Memory B cell (primary cell): ENCODE measurements around the gene GMEB1.
"Not testable (repeated sequence)": the region's sequence is repeated elsewhere in the genome, so short reads cannot be mapped to it uniquely, and the experiment has no call there.

Experiments used
- ATAC-seq: fragments of 150-1000 bp; cut with Tn5 transposase; 2 replicates; pipeline ENCODE4 v1.10.0; 2021; ENCODE audit warnings: low read depth, mild to moderate bottlenecking, moderate library complexity
- DNase-seq, 2 donors: peaks; one replicate each; pipeline ENCODE4 v3.0.0; 2022; ENCODE audit warnings: low spot score in 2 of 2
- H3K27ac Mint-ChIP-seq: one replicate; pipeline ENCODE4 v1.8.0; 2022; ENCODE audit warnings: mild to moderate bottlenecking, moderate library complexity, mixed read lengths
- H3K27me3 Mint-ChIP-seq: one replicate; pipeline ENCODE4 v1.8.0; 2022; ENCODE audit warnings: mixed read lengths
- H3K36me3 Mint-ChIP-seq: one replicate; pipeline ENCODE4 v1.8.0; 2022; ENCODE audit warnings: mild to moderate bottlenecking, mixed read lengths
- H3K4me1 Mint-ChIP-seq: one replicate; pipeline ENCODE4 v1.8.0; 2022; ENCODE audit warnings: mixed read lengths
- H3K4me3 Mint-ChIP-seq: one replicate; pipeline ENCODE4 v1.8.0; 2022; ENCODE audit warnings: mild to moderate bottlenecking, moderate library complexity, mixed read lengths
- H3K9me3 Mint-ChIP-seq: one replicate; pipeline ENCODE4 v1.8.0; 2022; ENCODE audit warnings: mixed read lengths

The GMEB1 gene

DNA sequence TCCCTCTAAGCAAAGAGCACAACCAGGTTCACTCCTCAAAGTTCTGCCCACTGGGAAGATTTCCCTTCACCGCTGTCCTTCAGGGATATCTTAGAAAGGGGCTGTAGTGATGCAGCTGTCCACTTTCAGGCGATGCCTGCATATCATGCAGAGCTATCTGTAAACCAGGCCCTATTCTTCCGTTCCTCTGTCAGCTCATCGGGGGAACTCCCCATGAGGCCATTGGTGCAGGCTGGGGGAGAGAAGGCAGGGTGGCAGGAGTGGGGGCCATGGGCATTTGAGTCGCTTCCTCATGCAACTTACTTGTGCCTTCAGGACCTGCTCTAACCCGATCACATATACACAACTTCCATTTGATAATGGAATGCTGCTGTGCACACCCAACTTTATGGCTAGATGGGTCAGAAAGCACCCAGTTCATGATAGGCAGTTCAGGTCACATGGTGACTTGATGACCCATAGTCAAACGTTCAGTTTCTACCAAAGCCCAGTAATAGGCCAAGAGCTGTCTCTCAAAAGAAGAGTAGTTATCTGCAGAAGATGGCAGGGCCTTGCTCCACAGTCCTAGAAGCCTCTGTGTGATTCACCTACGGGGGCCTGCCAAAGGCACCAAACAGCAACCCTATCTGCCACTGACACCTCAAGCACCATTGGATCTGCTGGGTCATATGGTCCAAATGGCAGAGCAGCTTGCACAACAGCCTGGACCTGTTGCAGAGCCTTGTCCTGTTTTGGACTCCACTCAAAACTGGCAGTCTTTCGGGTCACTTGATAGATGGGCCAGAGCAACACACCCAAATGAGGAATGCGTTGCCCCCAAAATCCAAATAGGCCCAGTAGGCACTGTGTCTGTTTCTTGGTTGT, 12.9 kb upstream of the GMEB1 start:
- not testable (repeated sequence) for H3K27me3 Mint-ChIP-seq, H3K9me3 Mint-ChIP-seq, H3K4me1 Mint-ChIP-seq, H3K27ac Mint-ChIP-seq, ATAC-seq, DNase-seq, H3K4me3 Mint-ChIP-seq, H3K36me3 Mint-ChIP-seq

DNA sequence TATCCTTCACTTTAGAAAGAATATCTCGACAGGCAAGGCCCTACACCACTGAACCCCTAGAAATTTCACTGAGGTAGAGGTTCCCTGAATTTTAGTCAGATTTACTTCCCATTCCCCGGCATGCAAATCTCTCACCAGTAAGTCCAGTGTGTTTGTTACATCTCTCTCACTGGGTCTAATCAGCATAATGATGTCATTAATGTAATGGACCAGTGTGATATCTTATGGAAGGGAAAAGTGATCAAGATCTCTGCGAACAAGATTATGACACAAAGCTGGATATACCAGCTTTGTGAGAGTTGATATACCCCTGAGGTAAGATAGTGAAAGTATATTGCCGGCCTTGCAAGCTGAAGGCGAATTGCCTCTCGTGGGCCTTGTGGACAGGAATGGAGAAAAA, 12.2 kb upstream of the GMEB1 start:
- ATAC-seq: no peak
- H3K9me3 Mint-ChIP-seq: no peaks in the 10 kb centered on the region

DNA sequence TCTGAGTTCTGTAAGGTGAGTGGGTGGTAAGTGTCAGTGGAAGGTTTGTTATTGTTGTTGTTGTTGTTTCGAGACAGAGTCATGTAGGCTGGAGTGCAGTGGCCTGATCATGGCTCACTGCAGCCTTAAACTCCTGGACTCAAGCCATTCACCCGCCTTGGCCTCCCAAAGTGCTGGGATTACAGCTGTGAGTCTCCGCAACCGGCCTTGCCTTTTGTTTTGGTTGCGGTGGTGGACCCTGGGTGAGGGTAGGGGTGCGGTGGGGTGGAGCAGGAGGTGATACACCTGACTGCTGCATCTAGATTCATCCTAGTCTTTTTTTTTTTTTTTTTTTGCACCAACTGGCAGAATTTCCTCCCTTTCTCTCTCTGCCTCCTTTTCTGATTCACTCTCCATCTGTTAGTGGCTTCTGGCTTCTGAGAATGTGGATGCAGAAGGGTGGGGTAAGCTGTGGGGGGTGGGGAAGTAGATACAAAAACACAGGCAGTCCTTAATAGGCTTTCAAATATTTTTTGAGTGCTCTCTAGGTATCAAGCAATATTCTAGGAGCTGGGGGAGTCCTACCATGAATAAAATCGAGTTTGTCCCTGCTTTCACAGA, 4.6 kb upstream of the GMEB1 start:
- DNase-seq (no peak), ATAC-seq (no peak)
- Mint-ChIP-seq H3K36me3 (no peaks in the 10 kb centered on the region), H3K27ac (peak overlapping the region; percentile 70), H3K9me3 (no peaks in the 10 kb centered on the region), H3K4me1 (peaks cover 9% of the 10 kb centered on the region), H3K27me3 (no peaks in the 10 kb centered on the region), H3K4me3 (no peak overlapping the region)

More for the DNA sequence above, 12.2 kb upstream of the GMEB1 start:
- no peak for DNase-seq
- H3K36me3 Mint-ChIP-seq: no peaks in the 10 kb centered on the region
- H3K27me3 Mint-ChIP-seq: no peaks in the 10 kb centered on the region
- H3K4me3 Mint-ChIP-seq: no peak overlapping the region
- H3K4me1 Mint-ChIP-seq: no peaks in the 10 kb centered on the region
- H3K27ac Mint-ChIP-seq: no peak overlapping the region

- Mint-ChIP-seq H3K9me3 (no peaks in the 10 kb centered on the region), H3K27ac (no peak overlapping the region), H3K4me1 (peaks cover 9% of the 10 kb centered on the region), H3K27me3 (no peaks in the 10 kb centered on the region), H3K4me3 (peak overlapping the region; percentile 51), H3K36me3 (no peaks in the 10 kb centered on the region)
- DNase-seq: no peak
- no peak for ATAC-seq
These were observed 1.8 kb upstream of the GMEB1 start for GRCh38 chr1:28666806-28667205.

DNA sequence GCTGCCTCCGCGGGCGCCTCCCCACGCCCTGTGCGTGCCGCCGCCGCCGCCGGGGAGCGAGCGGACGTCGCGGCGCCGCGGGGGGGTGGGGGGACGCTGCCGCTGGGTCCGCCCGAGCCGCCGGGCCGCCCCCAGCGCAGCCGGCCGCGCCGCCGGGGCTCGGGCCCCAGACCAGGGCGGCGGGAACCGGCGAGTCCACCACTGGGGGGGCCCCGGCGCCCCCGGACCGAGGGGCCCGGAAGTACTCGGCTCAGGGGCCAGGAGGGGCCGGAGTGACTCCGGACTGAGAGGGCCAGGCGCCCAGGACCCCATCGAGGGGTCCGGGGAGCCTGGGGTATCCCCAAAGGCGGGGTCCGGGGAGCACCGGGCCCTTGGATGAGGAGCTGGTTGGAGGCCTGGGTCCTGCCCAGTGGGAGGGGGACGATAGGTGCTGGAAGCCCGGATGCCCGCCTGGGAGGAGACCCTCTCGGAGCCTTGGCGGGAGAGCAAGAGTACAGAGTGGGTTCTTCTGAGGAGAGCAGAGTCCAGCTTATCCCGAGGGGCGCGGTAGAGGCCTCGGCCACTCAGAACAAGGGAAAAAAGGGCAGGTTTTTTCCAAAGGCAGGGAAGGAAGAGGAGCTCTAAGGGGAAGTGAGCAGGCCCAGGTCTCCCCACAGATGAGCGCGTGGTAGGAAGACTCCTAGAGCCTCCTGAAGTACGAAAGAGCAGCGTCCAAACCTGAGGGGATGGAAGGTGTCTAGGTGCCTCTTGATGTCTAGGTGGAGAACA, 556 bp downstream of the GMEB1 start:
- no peaks in the 10 kb centered on the region for H3K27me3 Mint-ChIP-seq
- no peaks in the 10 kb centered on the region for H3K36me3 Mint-ChIP-seq
- peak overlapping the region; percentile 96 for H3K27ac Mint-ChIP-seq
- peak; percentile 48 to 62 for DNase-seq
- no peaks in the 10 kb centered on the region for H3K9me3 Mint-ChIP-seq
- peak overlapping the region; percentile 92 for H3K4me3 Mint-ChIP-seq
- ATAC-seq: peak; percentile 73
- peaks cover 9% of the 10 kb centered on the region for H3K4me1 Mint-ChIP-seq

GRCh38 chr1:28671254-28671780, 2.7 kb downstream of the GMEB1 start:
- no peak overlapping the region for H3K27ac Mint-ChIP-seq

DNA sequence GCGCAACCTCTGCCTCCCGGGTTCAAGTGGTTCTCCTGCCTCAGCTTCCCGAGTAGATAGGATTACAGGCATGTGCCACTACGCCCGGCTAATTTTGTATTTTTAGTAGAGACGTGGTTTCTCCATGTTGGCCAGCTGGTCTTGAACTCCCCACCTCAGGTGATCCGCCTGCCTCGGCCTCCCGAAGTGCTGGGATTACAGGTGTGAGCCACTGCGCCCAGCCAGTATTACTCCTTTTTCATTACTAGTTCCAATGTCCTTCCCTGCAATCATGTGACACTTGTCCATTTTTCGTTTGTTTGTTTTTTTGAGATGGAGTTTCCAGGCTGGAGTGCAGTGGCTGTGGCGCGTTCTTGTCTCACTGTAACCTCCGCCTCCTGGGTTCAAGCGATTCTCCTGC, 4.4 kb downstream of the GMEB1 start:
- DNase-seq, H3K27ac Mint-ChIP-seq, H3K4me1 Mint-ChIP-seq, H3K4me3 Mint-ChIP-seq, H3K27me3 Mint-ChIP-seq, H3K36me3 Mint-ChIP-seq, ATAC-seq, H3K9me3 Mint-ChIP-seq: not testable (repeated sequence)

More at GRCh38 chr1:28671254-28671780, 2.7 kb downstream of the GMEB1 start:
- Mint-ChIP-seq H3K4me3 (no peak overlapping the region), H3K9me3 (no peaks in the 10 kb centered on the region), H3K36me3 (peaks cover 4% of the 10 kb centered on the region), H3K27me3 (no peaks in the 10 kb centered on the region), H3K4me1 (peaks cover 8% of the 10 kb centered on the region)
- DNase-seq: no peak
- no peak for ATAC-seq

DNA sequence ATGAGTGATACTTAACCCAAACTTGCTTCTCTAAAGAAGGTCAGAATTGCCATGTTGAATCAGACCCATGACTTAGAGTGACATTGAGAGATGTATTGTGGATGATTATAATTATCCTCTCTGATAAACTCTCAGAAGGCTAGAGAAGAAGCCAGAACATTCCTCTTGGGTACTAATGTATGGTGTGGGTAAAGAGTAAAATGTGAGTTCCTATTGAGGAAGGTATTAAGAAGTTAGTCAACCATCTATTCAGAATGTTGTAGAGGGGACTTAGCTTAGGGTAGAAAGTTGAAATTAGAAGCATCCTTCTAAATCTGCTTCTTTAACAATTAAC, 7.3 kb downstream of the GMEB1 start:
- no peak overlapping the region for H3K4me3 Mint-ChIP-seq
- ATAC-seq (no peak), DNase-seq (no peak)
- no peaks in the 10 kb centered on the region for H3K9me3 Mint-ChIP-seq
- peaks cover 4% of the 10 kb centered on the region for H3K36me3 Mint-ChIP-seq
- H3K27ac Mint-ChIP-seq: no peak overlapping the region
- H3K4me1 Mint-ChIP-seq: peaks cover 3% of the 10 kb centered on the region
- no peaks in the 10 kb centered on the region for H3K27me3 Mint-ChIP-seq

DNA sequence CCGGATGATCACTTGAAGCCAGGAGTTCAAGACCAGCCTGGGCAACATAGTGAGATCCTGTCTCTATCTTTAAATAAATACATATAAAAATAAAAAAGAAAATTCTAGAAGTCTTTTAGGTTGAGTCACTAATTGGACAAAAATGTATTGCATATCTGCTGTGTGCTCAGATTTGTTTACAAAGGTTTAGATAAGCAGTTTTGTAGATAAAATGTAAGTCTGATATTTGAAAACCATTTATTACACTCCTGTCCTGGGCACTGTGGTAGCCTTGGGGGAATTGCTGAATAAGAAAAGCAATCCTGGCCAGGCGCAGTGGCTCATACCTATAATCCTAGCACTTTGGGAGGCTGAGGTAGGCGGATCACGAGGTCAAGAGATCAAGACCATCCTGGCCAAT, 11.6 kb downstream of the GMEB1 start:
- H3K36me3 Mint-ChIP-seq: peaks cover 15% of the 10 kb centered on the region
- no peak for ATAC-seq
- no peaks in the 10 kb centered on the region for H3K9me3 Mint-ChIP-seq
- H3K4me3 Mint-ChIP-seq: no peak overlapping the region
- DNase-seq: no peak
- H3K27me3 Mint-ChIP-seq: no peaks in the 10 kb centered on the region
- H3K4me1 Mint-ChIP-seq: peaks cover 7% of the 10 kb centered on the region
- H3K27ac Mint-ChIP-seq: no peak overlapping the region

DNA sequence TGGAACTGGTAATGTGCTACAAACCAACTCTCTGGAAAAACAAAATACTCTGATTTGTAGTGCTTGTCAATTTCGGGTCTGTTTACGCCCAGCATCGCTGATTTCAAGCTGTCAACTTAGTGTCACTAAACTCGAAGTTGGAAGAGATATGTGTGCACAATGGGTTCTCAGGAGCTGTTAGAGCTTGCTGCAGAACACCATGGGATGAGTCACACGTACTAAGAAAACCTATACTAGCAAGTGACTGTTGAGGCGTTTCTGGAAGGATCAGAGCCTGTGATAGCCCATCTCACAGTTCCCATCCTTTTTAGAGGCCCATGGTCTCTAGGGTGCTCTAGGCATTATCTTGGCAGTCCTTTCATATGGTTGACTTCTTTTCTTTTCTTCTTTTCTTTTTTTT, 14.3 kb downstream of the GMEB1 start:
- peaks cover 7% of the 10 kb centered on the region for H3K4me1 Mint-ChIP-seq
- no peaks in the 10 kb centered on the region for H3K9me3 Mint-ChIP-seq
- no peaks in the 10 kb centered on the region for H3K27me3 Mint-ChIP-seq
- ATAC-seq (no peak), DNase-seq (no peak)
- peaks cover 16% of the 10 kb centered on the region for H3K36me3 Mint-ChIP-seq
- H3K4me3 Mint-ChIP-seq: no peak overlapping the region
- H3K27ac Mint-ChIP-seq: no peak overlapping the region

DNA sequence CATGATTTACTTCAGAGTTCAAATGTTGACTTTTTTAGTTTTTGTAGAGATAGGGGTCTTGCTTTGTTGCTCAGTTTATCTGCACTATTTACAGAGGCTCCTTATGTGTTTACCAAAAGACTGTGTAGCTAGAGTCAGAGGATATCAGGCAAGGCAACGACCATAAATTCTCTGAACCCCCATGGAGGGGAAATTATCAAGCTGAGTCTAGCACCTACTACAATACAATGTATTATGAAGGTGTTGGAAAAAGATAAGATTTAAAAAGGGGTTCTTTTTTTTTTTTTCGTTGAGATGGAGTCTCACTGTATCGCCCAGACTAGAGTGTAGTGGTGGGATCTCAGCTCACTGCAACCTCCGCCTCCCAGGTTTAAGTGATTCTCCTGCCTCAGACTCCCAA, 16.4 kb downstream of the GMEB1 start:
- Mint-ChIP-seq H3K4me1 (peaks cover 7% of the 10 kb centered on the region), H3K27me3 (no peaks in the 10 kb centered on the region), H3K4me3 (no peak overlapping the region), H3K36me3 (peaks cover 17% of the 10 kb centered on the region), H3K9me3 (no peaks in the 10 kb centered on the region), H3K27ac (no peak overlapping the region)
- ATAC-seq (no peak), DNase-seq (no peak)

DNA sequence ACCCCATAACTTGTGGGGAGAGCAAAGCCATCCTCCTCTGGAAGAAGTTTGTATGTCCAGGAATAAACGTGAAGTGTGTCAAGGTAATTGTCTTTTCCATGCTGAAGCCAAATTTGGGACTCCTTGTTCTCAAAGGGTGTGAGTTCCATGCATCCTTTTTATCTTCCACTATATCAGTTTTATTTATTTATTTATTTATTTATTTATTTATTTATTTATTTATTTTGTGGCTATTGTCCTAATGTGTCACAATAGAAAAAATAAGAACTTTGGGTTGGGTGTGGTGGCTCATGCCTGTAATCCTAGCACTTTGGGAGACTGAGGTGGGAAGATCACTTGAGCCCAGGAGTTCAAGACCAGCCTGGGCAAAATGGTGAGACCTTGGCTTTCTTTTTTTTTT, 23.0 kb downstream of the GMEB1 start:
- not testable (repeated sequence) for H3K27me3 Mint-ChIP-seq, H3K4me1 Mint-ChIP-seq, H3K4me3 Mint-ChIP-seq, ATAC-seq, H3K9me3 Mint-ChIP-seq, DNase-seq
- Mint-ChIP-seq H3K36me3 (peaks cover 13% of the 10 kb centered on the region), H3K27ac (peak overlapping the region; percentile 36)

- ATAC-seq: no peak
- H3K27me3 Mint-ChIP-seq: no peaks in the 10 kb centered on the region
- no peak for DNase-seq
- no peaks in the 10 kb centered on the region for H3K4me1 Mint-ChIP-seq
- H3K9me3 Mint-ChIP-seq: no peaks in the 10 kb centered on the region
- H3K4me3 Mint-ChIP-seq: no peak overlapping the region
- peaks cover 24% of the 10 kb centered on the region for H3K36me3 Mint-ChIP-seq
- H3K27ac Mint-ChIP-seq: no peak overlapping the region
These were observed 35.0 kb downstream of the GMEB1 start for GRCh38 chr1:28703629-28704028.

DNA sequence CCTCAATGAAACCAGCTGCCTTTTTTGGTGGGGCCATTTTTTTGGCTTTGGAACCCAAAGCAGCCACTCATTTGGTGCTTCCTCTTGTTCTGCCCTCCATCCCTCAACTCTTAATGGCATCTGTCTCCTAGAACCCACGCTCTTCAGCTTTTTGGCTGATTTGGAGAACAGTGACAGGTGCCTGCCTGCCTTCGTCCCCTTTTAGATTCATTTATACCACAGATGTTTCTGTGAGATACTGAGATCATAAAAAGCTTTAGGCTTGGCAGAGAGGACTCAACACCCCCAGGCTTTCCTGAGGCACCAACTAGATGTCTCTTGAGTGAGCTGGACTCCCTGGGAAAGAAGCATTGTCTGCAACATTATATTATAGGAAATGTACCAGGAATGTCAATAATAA, 47.8 kb downstream of the GMEB1 start:
- Mint-ChIP-seq H3K27me3 (no peaks in the 10 kb centered on the region), H3K27ac (no peak overlapping the region), H3K9me3 (no peaks in the 10 kb centered on the region), H3K4me1 (peaks cover 8% of the 10 kb centered on the region), H3K4me3 (no peak overlapping the region), H3K36me3 (peaks cover 19% of the 10 kb centered on the region)
- DNase-seq: no peak
- ATAC-seq: no peak
